HFFc6 (cell line): ENCODE data around the gene ELF5. TPM values are rescaled to one million over a fixed set of nuclear protein-coding genes. Genes with fewer than 3 reads are reported as not detected.

Source experiments
- DNase-seq: peaks from one replicate; pipeline ENCODE4 v3.0.0-alpha.2; 2018
- H3K27ac Mint-ChIP-seq: 2 replicates; pipeline ENCODE4 v1.8.0; 2020; ENCODE audit warnings: mild to moderate bottlenecking, mixed read lengths
- H3K27me3 Mint-ChIP-seq: 2 replicates; pipeline ENCODE4 v1.8.0; 2021; ENCODE audit warnings: mild to moderate bottlenecking, moderate library complexity, mixed read lengths; ENCODE audit not compliant: insufficient read depth
- H3K36me3 Mint-ChIP-seq: 2 replicates; pipeline ENCODE4 v1.8.0; 2021; ENCODE audit warnings: low read depth, mixed read lengths
- H3K4me1 Mint-ChIP-seq: 2 replicates; pipeline ENCODE4 v1.8.0; 2020; ENCODE audit warnings: low read depth, mixed read lengths
- H3K4me3 Mint-ChIP-seq: 2 replicates; pipeline ENCODE4 v1.8.0; 2020; ENCODE audit warnings: mild to moderate bottlenecking, moderate library complexity, mixed read lengths
- H3K9me3 Mint-ChIP-seq: 2 replicates; pipeline ENCODE4 v1.8.0; 2020; ENCODE audit warnings: mild to moderate bottlenecking, mixed read lengths
- CTCF ChIP-seq: fragments of 200-600 bp; sonication (generic); IDR thresholded peaks from 2 replicates; pipeline ENCODE4 v1.5.0; 2021; ENCODE audit warnings: antibody characterized with exemption, mild to moderate bottlenecking
- total RNA-seq, 6 experiments: library from RNA; stranded (reverse); fragmentation: NEBNext Ultra II Directional; extraction: Animal tissue kit (Norgen Biotek cat#: 25700); gene quantifications; 2 replicates in 1 of 6; 3 replicates in 5 of 6; pipeline ENCODE4 v1.2.3, GENCODE V29; 2021

The ELF5 gene
- total RNA-seq, 6 experiments from 2014 or later: not detected

- Mint-ChIP-seq H3K9me3 (peaks cover 21% of the 10 kb centered on the region), H3K4me1 (no peaks in the 10 kb centered on the region), H3K27ac (no peak overlapping the region), H3K27me3 (no peaks in the 10 kb centered on the region), H3K36me3 (peaks cover 56% of the 10 kb centered on the region), H3K4me3 (no peak overlapping the region)
- DNase-seq: no peak
- TF ChIP-seq CTCF: no peak
These were observed 49.0 kb downstream of the ELF5 start for GRCh38 chr11:34464591-34465051.

- peaks cover 56% of the 10 kb centered on the region for H3K36me3 Mint-ChIP-seq
- TF ChIP-seq CTCF: no peak
- no peaks in the 10 kb centered on the region for H3K27me3 Mint-ChIP-seq
These were observed 52.4 kb downstream of the ELF5 start for GRCh38 chr11:34461215-34461614.

GRCh38 chr11:34460278-34460677 lies 53.3 kb downstream of the ELF5 start:
- H3K27me3 Mint-ChIP-seq: no peaks in the 10 kb centered on the region
- no peak for TF ChIP-seq CTCF
- H3K4me3 Mint-ChIP-seq: no peak overlapping the region
- H3K4me1 Mint-ChIP-seq: no peaks in the 10 kb centered on the region
- no peak overlapping the region for H3K27ac Mint-ChIP-seq
- DNase-seq: no peak
- peaks cover 56% of the 10 kb centered on the region for H3K36me3 Mint-ChIP-seq
- no peaks in the 10 kb centered on the region for H3K9me3 Mint-ChIP-seq

More at GRCh38 chr11:34461215-34461614, 52.4 kb downstream of the ELF5 start:
- no peaks in the 10 kb centered on the region for H3K4me1 Mint-ChIP-seq
- H3K27ac Mint-ChIP-seq: no peak overlapping the region
- no peak for DNase-seq
- no peak overlapping the region for H3K4me3 Mint-ChIP-seq
- peaks cover 8% of the 10 kb centered on the region for H3K9me3 Mint-ChIP-seq

- peaks cover 56% of the 10 kb centered on the region for H3K36me3 Mint-ChIP-seq
- no peak for DNase-seq
- no peaks in the 10 kb centered on the region for H3K9me3 Mint-ChIP-seq
- H3K27ac Mint-ChIP-seq: no peak overlapping the region
- no peaks in the 10 kb centered on the region for H3K4me1 Mint-ChIP-seq
- H3K4me3 Mint-ChIP-seq: no peak overlapping the region
- no peak for TF ChIP-seq CTCF
- no peaks in the 10 kb centered on the region for H3K27me3 Mint-ChIP-seq
These were observed 54.0 kb downstream of the ELF5 start for GRCh38 chr11:34459507-34460162.

GRCh38 chr11:34458525-34458924 lies 55.1 kb downstream of the ELF5 start:
- no peak overlapping the region for H3K27ac Mint-ChIP-seq
- no peaks in the 10 kb centered on the region for H3K27me3 Mint-ChIP-seq
- H3K4me3 Mint-ChIP-seq: no peak overlapping the region
- DNase-seq: no peak
- TF ChIP-seq CTCF: no peak
- H3K9me3 Mint-ChIP-seq: no peaks in the 10 kb centered on the region
- H3K4me1 Mint-ChIP-seq: no peaks in the 10 kb centered on the region
- H3K36me3 Mint-ChIP-seq: peaks cover 45% of the 10 kb centered on the region
